HEK293 (cell line): ENCODE data around the gene FGF22.
"Not testable (repeated sequence)": the region's sequence is repeated elsewhere in the genome, so short reads cannot be mapped to it uniquely, and the experiment has no call there.

Experiments
- BCL11B ChIP-seq: fragments of 450-650 bp; formaldehyde crosslinking; IDR thresholded peaks from 2 replicates; pipeline ENCODE4 v1.5.1; 2016; ENCODE audit warnings: low read depth, missing biosample characterization, missing genetic modification characterization
- YY1 ChIP-seq: fragments of 450-650 bp; formaldehyde crosslinking; IDR thresholded peaks from 2 replicates; pipeline ENCODE4 v1.5.1; 2018; ENCODE audit warnings: missing biosample characterization, missing genetic modification characterization
- ZBTB1 ChIP-seq: fragments of 450-650 bp; formaldehyde crosslinking; IDR thresholded peaks from 2 replicates; pipeline ENCODE4 v1.5.1; 2016; ENCODE audit warnings: missing biosample characterization, missing genetic modification characterization
- ZNF133 ChIP-seq: fragments of 450-650 bp; formaldehyde crosslinking; IDR thresholded peaks from 2 replicates; pipeline ENCODE4 v1.5.1; 2016; ENCODE audit warnings: missing biosample characterization, missing genetic modification characterization
- ZNF138 ChIP-seq: fragments of 450-650 bp; formaldehyde crosslinking; IDR thresholded peaks from 2 replicates; pipeline ENCODE4 v1.5.1; 2016; ENCODE audit warnings: missing biosample characterization, missing genetic modification characterization, borderline replicate concordance
- ZNF140 ChIP-seq: fragments of 450-650 bp; formaldehyde crosslinking; IDR thresholded peaks from 2 replicates; pipeline ENCODE4 v1.5.1; 2016; ENCODE audit warnings: missing biosample characterization, missing genetic modification characterization
- ZNF211 ChIP-seq: fragments of 450-650 bp; formaldehyde crosslinking; IDR thresholded peaks from 2 replicates; pipeline ENCODE4 v1.5.1; 2016; ENCODE audit warnings: low read depth, missing biosample characterization, missing genetic modification characterization
- ZNF23 ChIP-seq: fragments of 450-650 bp; formaldehyde crosslinking; IDR thresholded peaks from 2 replicates; pipeline ENCODE4 v1.5.1; 2016; ENCODE audit warnings: missing biosample characterization, missing genetic modification characterization, borderline replicate concordance
- ZNF24 ChIP-seq: fragments of 450-650 bp; formaldehyde crosslinking; IDR thresholded peaks from 2 replicates; pipeline ENCODE4 v1.5.1; 2016; ENCODE audit warnings: missing biosample characterization, missing genetic modification characterization
- ZNF830 ChIP-seq: fragments of 450-650 bp; IDR thresholded peaks from 2 replicates; pipeline ENCODE4 v1.5.0; 2018; ENCODE audit warnings: missing biosample characterization, missing genetic modification characterization, low read depth, mild to moderate bottlenecking, moderate library complexity
- TF ChIP-seq, protein P1 (sequence below): fragments of 450-650 bp; formaldehyde crosslinking; IDR thresholded peaks from 2 replicates; pipeline ENCODE4 v1.5.1; 2016; ENCODE audit warnings: missing biosample characterization, missing genetic modification characterization
- TF ChIP-seq, protein P2 (sequence below): fragments of 450-650 bp; formaldehyde crosslinking; IDR thresholded peaks from 2 replicates; pipeline ENCODE4 v1.5.1; 2016; ENCODE audit warnings: missing biosample characterization, missing genetic modification characterization
- TF ChIP-seq, protein P3 (sequence below): fragments of 450-650 bp; formaldehyde crosslinking; IDR thresholded peaks from 2 replicates; pipeline ENCODE4 v1.5.1; 2016; ENCODE audit warnings: missing biosample characterization, missing genetic modification characterization

DNA sequence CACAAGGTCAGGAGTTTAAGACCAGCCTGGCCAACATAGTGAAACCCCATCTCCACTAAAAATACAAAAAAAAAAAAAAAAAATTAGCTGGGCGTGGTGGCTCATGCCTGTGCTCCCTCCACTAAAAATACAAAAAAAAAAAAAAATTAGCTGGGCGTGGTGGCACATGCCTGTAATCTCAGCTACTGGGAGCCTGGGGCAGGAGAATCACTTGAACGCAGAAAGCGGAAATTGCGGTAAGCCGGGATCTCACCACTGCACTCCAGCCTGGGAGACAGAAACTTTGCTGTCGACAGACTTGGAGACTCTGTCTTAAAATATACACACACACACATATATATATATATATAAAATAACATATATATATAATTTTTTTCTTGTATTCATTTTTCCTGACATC lies 13.1 kb upstream of the FGF22 start:
- not testable (repeated sequence) for TF ChIP-seq ZNF211 (tag by site-specific recombination); YY1 (tag by site-specific recombination); ZNF138 (tag by site-specific recombination); ZNF140 (tag by site-specific recombination); ZNF133; ZNF24 (tag by site-specific recombination); BCL11B (tag by site-specific recombination); ZBTB1 (tag by site-specific recombination); ZNF23; ZNF830
- TF ChIP-seq, protein P1, sequence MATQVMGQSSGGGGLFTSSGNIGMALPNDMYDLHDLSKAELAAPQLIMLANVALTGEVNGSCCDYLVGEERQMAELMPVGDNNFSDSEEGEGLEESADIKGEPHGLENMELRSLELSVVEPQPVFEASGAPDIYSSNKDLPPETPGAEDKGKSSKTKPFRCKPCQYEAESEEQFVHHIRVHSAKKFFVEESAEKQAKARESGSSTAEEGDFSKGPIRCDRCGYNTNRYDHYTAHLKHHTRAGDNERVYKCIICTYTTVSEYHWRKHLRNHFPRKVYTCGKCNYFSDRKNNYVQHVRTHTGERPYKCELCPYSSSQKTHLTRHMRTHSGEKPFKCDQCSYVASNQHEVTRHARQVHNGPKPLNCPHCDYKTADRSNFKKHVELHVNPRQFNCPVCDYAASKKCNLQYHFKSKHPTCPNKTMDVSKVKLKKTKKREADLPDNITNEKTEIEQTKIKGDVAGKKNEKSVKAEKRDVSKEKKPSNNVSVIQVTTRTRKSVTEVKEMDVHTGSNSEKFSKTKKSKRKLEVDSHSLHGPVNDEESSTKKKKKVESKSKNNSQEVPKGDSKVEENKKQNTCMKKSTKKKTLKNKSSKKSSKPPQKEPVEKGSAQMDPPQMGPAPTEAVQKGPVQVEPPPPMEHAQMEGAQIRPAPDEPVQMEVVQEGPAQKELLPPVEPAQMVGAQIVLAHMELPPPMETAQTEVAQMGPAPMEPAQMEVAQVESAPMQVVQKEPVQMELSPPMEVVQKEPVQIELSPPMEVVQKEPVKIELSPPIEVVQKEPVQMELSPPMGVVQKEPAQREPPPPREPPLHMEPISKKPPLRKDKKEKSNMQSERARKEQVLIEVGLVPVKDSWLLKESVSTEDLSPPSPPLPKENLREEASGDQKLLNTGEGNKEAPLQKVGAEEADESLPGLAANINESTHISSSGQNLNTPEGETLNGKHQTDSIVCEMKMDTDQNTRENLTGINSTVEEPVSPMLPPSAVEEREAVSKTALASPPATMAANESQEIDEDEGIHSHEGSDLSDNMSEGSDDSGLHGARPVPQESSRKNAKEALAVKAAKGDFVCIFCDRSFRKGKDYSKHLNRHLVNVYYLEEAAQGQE, result not testable (repeated sequence)
- TF ChIP-seq, protein P2, sequence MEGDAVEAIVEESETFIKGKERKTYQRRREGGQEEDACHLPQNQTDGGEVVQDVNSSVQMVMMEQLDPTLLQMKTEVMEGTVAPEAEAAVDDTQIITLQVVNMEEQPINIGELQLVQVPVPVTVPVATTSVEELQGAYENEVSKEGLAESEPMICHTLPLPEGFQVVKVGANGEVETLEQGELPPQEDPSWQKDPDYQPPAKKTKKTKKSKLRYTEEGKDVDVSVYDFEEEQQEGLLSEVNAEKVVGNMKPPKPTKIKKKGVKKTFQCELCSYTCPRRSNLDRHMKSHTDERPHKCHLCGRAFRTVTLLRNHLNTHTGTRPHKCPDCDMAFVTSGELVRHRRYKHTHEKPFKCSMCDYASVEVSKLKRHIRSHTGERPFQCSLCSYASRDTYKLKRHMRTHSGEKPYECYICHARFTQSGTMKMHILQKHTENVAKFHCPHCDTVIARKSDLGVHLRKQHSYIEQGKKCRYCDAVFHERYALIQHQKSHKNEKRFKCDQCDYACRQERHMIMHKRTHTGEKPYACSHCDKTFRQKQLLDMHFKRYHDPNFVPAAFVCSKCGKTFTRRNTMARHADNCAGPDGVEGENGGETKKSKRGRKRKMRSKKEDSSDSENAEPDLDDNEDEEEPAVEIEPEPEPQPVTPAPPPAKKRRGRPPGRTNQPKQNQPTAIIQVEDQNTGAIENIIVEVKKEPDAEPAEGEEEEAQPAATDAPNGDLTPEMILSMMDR, result not testable (repeated sequence)
- TF ChIP-seq, protein P3, sequence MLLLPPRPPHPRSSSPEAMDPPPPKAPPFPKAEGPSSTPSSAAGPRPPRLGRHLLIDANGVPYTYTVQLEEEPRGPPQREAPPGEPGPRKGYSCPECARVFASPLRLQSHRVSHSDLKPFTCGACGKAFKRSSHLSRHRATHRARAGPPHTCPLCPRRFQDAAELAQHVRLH (tag by site-specific recombination), result not testable (repeated sequence)
